AG04450 (cell line): ENCODE data around the gene GLT1D1. TPM values are rescaled to one million over a fixed set of nuclear protein-coding genes. Genes with fewer than 3 reads are reported as not detected.

Source experiments
- CTCF ChIA-PET: fragments of 300-600, 350-600 bp; formaldehyde crosslinking; extraction: SDS; loops from one replicate; lab custom pipeline; 2022; ENCODE audit warnings: antibody characterized with exemption, inconsistent platforms; lab: Charles Lee
- POLR2A ChIA-PET: fragments of 350-600 bp; formaldehyde crosslinking; extraction: SDS; loops from one replicate; lab custom pipeline; 2021; ENCODE audit warnings: antibody characterized with exemption, inconsistent platforms; lab: Yijun Ruan, JAX
- DNase-seq: peaks from one replicate; pipeline ENCODE4 v3.0.0-alpha.2; 2011; ENCODE audit warnings: low read depth, low spot score
- H3K27ac ChIP-seq: one replicate; pipeline ENCODE4 v1.5.1; 2012; ENCODE audit warnings: low read depth, low read length, control low read depth
- H3K27me3 ChIP-seq: one replicate; pipeline ENCODE4 v1.6.0; 2012; ENCODE audit warnings: low read length; ENCODE audit not compliant: control insufficient read depth, insufficient read depth
- H3K4me3 ChIP-seq: 2 replicates; pipeline ENCODE4 v1.5.1; 2011; ENCODE audit warnings: mild to moderate bottlenecking, low read depth, low read length, control low read depth
- H3K9me3 ChIP-seq: 2 replicates; pipeline ENCODE4 v1.5.1; 2012; ENCODE audit warnings: low read length; ENCODE audit not compliant: control insufficient read depth, insufficient read depth
- CTCF ChIP-seq: IDR thresholded peaks from 2 replicates; pipeline ENCODE4 v1.5.1; 2011; ENCODE audit warnings: low read depth, low read length, control low read depth, inconsistent platforms
- polyA plus RNA-seq: library from polyadenylated mRNA; depleted of rRNA; stranded (reverse); fragments of >200 nt; gene quantifications from 2 replicates; pipeline ENCODE4 v1.2.3, GENCODE V29; 2011

GLT1D1 gene
- polyA plus RNA-seq, 1 experiment: not detected

GRCh38 chr12:128968668-128969067 is 115.4 kb downstream of the GLT1D1 start:
- ChIA-PET POLR2A (no interaction called here), CTCF (no interaction called here)
- H3K27me3 ChIP-seq: no peaks in the 10 kb centered on the region
- peaks cover 73% of the 10 kb centered on the region for H3K9me3 ChIP-seq
- no peak overlapping the region for H3K4me3 ChIP-seq
- no peak for DNase-seq
- TF ChIP-seq CTCF: no peak
- no peak overlapping the region for H3K27ac ChIP-seq

GRCh38 chr12:128969480-128970055 is 116.3 kb downstream of the GLT1D1 start:
- H3K9me3 ChIP-seq: peaks cover 75% of the 10 kb centered on the region
- ChIA-PET POLR2A (no interaction called here), CTCF (no interaction called here)
- DNase-seq: no peak
- no peak for TF ChIP-seq CTCF
- no peak overlapping the region for H3K4me3 ChIP-seq
- H3K27me3 ChIP-seq: no peaks in the 10 kb centered on the region
- no peak overlapping the region for H3K27ac ChIP-seq

GRCh38 chr12:128970110-128970509 is 116.8 kb downstream of the GLT1D1 start:
- TF ChIP-seq CTCF: no peak
- H3K27me3 ChIP-seq: no peaks in the 10 kb centered on the region
- H3K27ac ChIP-seq: no peak overlapping the region
- no peak overlapping the region for H3K4me3 ChIP-seq
- POLR2A ChIA-PET: no interaction called here
- CTCF ChIA-PET: no interaction called here
- H3K9me3 ChIP-seq: peaks cover 75% of the 10 kb centered on the region
- DNase-seq: no peak

- POLR2A ChIA-PET: no interaction called here
- CTCF ChIA-PET: no interaction called here
- Histone ChIP-seq H3K4me3 (no peak overlapping the region), H3K9me3 (peaks cover 76% of the 10 kb centered on the region), H3K27ac (no peak overlapping the region), H3K27me3 (no peaks in the 10 kb centered on the region)
- no peak for TF ChIP-seq CTCF
- DNase-seq: no peak
Measured at GRCh38 chr12:128970941-128971340, 117.7 kb downstream of the GLT1D1 start.

GRCh38 chr12:128971802-128972201 is 118.5 kb downstream of the GLT1D1 start:
- CTCF ChIA-PET: no interaction called here
- H3K27me3 ChIP-seq: no peaks in the 10 kb centered on the region
- H3K9me3 ChIP-seq: peaks cover 77% of the 10 kb centered on the region
- DNase-seq: no peak
- no peak for TF ChIP-seq CTCF
- no peak overlapping the region for H3K4me3 ChIP-seq
- no peak overlapping the region for H3K27ac ChIP-seq
- POLR2A ChIA-PET: no interaction called here
